ENCODE results near the gene CLEC2L.

GRCh38 chr7:139476139-139476538 is 47.3 kb upstream of the CLEC2L start:
- no peak for TF ChIP-seq EP300 (IDR thresholded peaks at IDR 0.05)
- TF ChIP-seq CTCF (IDR thresholded peaks at IDR 0.05) = no peak
- no peak for TF ChIP-seq POLR2A (IDR thresholded peaks at IDR 0.05)

All from tibial nerve (tissue), 4 donors.